Activated naive CD8-positive, alpha-beta T cell treated with anti-CD3 and anti-CD28 coated beads, Interleukin-2, amount 50 U/mL, for 24 hours (primary cell): ENCODE results near the gene HAUS1.

Experiments
- ATAC-seq: fragments of 150-1000 bp; cut with Tn5 transposase; one replicate; pipeline ENCODE4 v1.10.0; 2021
- DNase-seq: peaks from one replicate; pipeline ENCODE4 v3.0.0; 2021
- H3K27ac Mint-ChIP-seq: one replicate; pipeline ENCODE4 v1.8.0; 2021; ENCODE audit warnings: mild to moderate bottlenecking, mixed read lengths
- H3K27me3 Mint-ChIP-seq: one replicate; pipeline ENCODE4 v1.8.0; 2021; ENCODE audit warnings: mixed read lengths
- H3K36me3 Mint-ChIP-seq: one replicate; pipeline ENCODE4 v1.8.0; 2021; ENCODE audit warnings: low read depth, mixed read lengths
- H3K4me1 Mint-ChIP-seq: one replicate; pipeline ENCODE4 v1.8.0; 2021; ENCODE audit warnings: mixed read lengths
- H3K4me3 Mint-ChIP-seq: one replicate; pipeline ENCODE4 v1.8.0; 2021; ENCODE audit warnings: mild to moderate bottlenecking, moderate library complexity, mixed read lengths
- H3K9me3 Mint-ChIP-seq: one replicate; pipeline ENCODE4 v1.8.0; 2021; ENCODE audit warnings: mixed read lengths

The HAUS1 gene, protein sequence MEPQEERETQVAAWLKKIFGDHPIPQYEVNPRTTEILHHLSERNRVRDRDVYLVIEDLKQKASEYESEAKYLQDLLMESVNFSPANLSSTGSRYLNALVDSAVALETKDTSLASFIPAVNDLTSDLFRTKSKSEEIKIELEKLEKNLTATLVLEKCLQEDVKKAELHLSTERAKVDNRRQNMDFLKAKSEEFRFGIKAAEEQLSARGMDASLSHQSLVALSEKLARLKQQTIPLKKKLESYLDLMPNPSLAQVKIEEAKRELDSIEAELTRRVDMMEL

DNA sequence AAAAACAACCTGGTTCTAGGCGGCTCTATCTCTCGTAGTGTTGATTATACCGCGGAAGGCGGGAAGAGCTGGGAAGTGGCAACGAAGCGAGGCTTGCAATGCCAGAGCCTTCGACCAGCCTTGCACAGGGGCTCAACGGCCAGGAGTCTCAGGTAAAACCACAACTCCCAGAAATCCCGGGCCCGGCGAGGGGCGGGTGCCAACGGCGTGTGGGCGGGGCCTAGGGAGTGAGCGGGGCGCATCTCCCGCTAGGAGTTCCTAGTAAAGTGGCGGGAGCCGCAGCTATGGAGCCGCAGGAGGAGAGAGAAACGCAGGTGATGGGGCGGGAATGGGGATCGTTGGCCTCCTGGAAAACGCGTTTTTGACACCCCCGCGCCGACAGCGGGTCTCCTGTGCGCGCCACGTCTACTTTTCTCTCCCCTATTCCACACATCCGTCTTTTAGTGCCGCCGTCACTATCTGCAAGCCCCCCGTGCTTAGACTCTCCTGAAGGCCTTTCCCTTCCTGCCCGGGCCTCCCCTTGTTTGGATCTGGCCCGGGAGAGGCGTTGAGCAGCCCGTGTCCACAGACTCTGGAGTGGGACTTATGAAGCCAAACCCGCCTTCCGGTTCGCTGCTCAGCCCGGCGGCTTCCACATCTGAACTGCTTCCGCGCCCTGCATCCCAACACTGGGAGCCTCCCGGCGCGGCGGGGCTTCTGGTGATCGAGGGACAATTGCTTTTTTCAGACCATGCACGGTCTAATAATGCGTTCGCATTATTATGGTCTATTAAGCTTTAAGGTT, at the start of gene HAUS1:
Gene HAUS1, plus strand, starts transcription at position 258 of the 784 bp plus-strand sequence. Its CDS starts 27 bp downstream, at position 285.
- H3K27ac Mint-ChIP-seq: peak within 1 kb of the TSS; percentile 84
- no peaks in the 10 kb centered on the region for H3K9me3 Mint-ChIP-seq
- ATAC-seq (peak; percentile 92), DNase-seq (peak; percentile 89)
- H3K4me1 Mint-ChIP-seq: peaks cover 25% of the 10 kb centered on the region
- H3K27me3 Mint-ChIP-seq: no peaks in the 10 kb centered on the region
- peak within 1 kb of the TSS; percentile 89 for H3K4me3 Mint-ChIP-seq
- peaks cover 19% of the 10 kb centered on the region for H3K36me3 Mint-ChIP-seq

GRCh38 chr18:46054956-46055837, 49.0 kb upstream of the HAUS1 start:
- Mint-ChIP-seq H3K4me3 (peak overlapping the region; percentile 34), H3K9me3 (no peaks in the 10 kb centered on the region), H3K36me3 (no peaks in the 10 kb centered on the region), H3K27ac (peak overlapping the region; percentile 68), H3K27me3 (no peaks in the 10 kb centered on the region), H3K4me1 (peaks cover 43% of the 10 kb centered on the region)
- ATAC-seq: peak; percentile 77
- no peak for DNase-seq

GRCh38 chr18:46055838-46056230, 48.4 kb upstream of the HAUS1 start:
- Mint-ChIP-seq H3K4me1 (peaks cover 43% of the 10 kb centered on the region), H3K4me3 (peak overlapping the region; percentile 20), H3K27ac (peak overlapping the region; percentile 79), H3K36me3 (no peaks in the 10 kb centered on the region), H3K27me3 (no peaks in the 10 kb centered on the region), H3K9me3 (no peaks in the 10 kb centered on the region)
- DNase-seq (no peak), ATAC-seq (no peak)

DNA sequence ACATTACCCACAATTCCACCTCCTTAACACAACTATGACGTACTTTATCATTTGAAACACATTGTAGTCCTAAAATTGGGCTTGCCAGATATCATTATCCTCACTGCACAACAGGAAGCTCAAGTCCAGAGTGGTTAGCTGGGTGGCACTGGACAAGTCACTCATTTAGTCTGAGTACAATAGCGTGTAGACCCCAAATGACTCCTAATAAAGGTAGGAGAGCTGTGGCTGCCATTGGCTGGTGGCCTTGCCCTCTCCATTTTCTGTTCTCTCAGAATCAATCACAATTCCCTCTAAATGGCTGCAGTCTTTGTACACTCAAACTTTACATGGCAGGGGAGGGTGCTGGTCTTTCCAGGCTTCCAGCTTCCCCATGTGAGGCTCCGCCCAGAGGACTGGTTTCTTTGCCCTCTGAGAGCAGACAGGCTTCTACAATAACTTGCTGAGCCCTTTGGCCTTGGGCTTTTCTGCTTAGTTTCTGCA, 43.8 kb upstream of the HAUS1 start:
- Mint-ChIP-seq H3K27ac (no peak overlapping the region), H3K4me3 (no peak overlapping the region), H3K36me3 (no peaks in the 10 kb centered on the region), H3K27me3 (no peaks in the 10 kb centered on the region), H3K9me3 (no peaks in the 10 kb centered on the region), H3K4me1 (peaks cover 28% of the 10 kb centered on the region)
- ATAC-seq (no peak), DNase-seq (no peak)

DNA sequence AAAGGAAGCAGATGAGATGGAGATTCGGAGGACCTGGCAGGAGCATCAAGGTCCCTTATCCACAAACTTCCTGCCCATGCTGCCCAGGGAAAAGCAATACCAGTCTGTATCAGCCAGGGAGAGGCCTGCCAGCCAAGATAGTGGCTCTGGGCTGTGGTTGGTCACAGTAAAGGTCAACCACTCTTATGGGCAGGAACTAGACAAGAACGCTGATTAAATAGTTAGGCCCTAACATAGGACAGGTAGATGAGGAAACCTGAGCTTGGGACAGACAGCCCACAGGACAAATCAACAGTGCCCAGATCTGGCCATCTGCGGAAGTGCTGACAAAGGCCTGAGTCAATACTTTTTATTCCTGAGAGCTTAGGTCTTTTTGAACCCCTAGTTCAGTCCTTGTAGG, 42.8 kb upstream of the HAUS1 start:
- Mint-ChIP-seq H3K36me3 (no peaks in the 10 kb centered on the region), H3K27me3 (no peaks in the 10 kb centered on the region), H3K4me3 (no peak overlapping the region), H3K9me3 (no peaks in the 10 kb centered on the region), H3K4me1 (peaks cover 19% of the 10 kb centered on the region), H3K27ac (no peak overlapping the region)
- ATAC-seq: no peak
- no peak for DNase-seq

DNA sequence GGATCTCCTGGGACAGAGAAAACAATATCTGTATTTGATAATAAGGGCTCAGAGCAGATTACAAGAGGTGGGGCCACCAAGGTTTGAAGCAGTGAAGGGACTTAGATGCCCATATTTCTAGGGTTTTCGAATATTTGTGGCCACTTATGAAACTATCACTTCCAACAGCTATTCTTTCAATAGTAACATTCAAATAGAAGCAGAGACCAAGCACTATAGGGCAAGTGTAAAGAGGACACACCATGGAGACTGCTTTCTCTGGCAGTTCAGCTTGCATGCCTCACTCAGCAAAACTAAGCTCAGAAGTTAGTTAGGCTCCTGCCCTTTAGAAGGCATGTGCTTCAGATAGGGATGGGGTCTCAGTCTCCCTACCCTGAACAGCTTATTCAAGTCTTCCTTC, 42.4 kb upstream of the HAUS1 start:
- no peak overlapping the region for H3K4me3 Mint-ChIP-seq
- DNase-seq: no peak
- H3K27ac Mint-ChIP-seq: no peak overlapping the region
- no peaks in the 10 kb centered on the region for H3K27me3 Mint-ChIP-seq
- H3K4me1 Mint-ChIP-seq: peaks cover 17% of the 10 kb centered on the region
- no peaks in the 10 kb centered on the region for H3K36me3 Mint-ChIP-seq
- H3K9me3 Mint-ChIP-seq: no peaks in the 10 kb centered on the region
- no peak for ATAC-seq

DNA sequence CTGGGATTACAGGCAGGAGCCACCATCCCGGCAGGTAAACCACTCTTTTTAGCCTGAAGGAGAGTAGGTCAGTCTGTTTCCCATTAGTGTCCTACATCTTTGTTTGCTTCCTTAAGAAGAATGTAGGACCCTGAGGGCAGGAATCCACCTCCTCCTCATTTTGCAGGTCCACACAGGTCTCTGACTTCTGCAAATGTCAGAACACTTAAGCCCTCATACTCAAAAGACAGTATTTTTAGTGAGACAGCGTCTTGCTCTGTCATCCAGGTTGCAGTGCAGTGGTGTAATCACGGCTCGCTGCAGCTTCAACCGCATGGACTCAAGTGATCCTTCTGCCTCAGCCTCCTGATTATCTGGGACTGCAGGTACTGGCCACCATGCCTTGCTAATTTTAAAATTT, 41.4 kb upstream of the HAUS1 start:
- Mint-ChIP-seq H3K36me3 (no peaks in the 10 kb centered on the region), H3K9me3 (no peaks in the 10 kb centered on the region), H3K4me3 (no peak overlapping the region), H3K27me3 (no peaks in the 10 kb centered on the region), H3K27ac (no peak overlapping the region), H3K4me1 (peaks cover 17% of the 10 kb centered on the region)
- ATAC-seq (no peak), DNase-seq (no peak)

GRCh38 chr18:46067438-46068007, 36.7 kb upstream of the HAUS1 start:
- Mint-ChIP-seq H3K36me3 (peaks cover 7% of the 10 kb centered on the region), H3K4me1 (peaks cover 40% of the 10 kb centered on the region), H3K4me3 (no peak overlapping the region), H3K27me3 (peaks cover 2% of the 10 kb centered on the region), H3K27ac (no peak overlapping the region), H3K9me3 (no peaks in the 10 kb centered on the region)
- DNase-seq (no peak), ATAC-seq (no peak)

DNA sequence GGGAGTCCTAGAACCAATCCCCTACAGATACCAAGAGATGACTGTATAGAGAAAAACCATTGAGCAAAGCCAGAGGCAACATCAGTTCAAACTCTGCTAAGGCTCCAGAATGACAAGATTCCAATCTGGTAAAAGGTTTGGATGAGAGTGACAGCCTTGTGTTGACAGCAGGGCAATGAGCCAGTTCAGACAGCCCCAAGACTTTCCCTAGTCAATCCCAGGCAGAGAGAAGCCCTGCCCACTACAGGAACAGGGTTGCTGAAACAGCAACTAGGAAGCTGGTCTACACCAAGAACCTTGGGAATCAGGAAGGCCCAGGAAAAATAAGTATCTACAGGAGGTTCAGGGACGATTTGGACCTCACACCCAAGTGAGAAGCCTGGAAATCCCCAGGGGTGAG, 35.4 kb upstream of the HAUS1 start:
- peaks cover 7% of the 10 kb centered on the region for H3K36me3 Mint-ChIP-seq
- H3K27ac Mint-ChIP-seq: peak overlapping the region; percentile 6
- DNase-seq (no peak), ATAC-seq (no peak)
- no peak overlapping the region for H3K4me3 Mint-ChIP-seq
- peaks cover 2% of the 10 kb centered on the region for H3K27me3 Mint-ChIP-seq
- H3K9me3 Mint-ChIP-seq: no peaks in the 10 kb centered on the region
- H3K4me1 Mint-ChIP-seq: peaks cover 48% of the 10 kb centered on the region

DNA sequence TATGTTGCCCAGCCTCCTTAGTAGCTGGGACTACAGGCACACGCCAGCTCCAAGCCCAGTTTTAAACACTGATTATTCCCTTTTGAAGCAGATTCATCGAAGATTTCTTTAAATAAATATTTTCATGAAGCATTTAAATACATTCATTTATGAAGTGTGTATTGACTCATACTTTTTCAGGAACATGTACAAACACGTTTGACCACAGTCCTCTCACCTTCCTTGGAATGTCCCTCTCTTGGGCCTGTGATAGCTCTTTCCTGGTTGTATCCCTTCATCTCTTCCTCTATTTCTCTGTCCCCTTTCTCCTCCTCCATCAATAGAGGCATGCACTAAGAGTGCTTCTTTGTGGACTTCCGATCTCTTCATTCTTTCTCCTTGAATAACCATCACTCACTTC, 34.7 kb upstream of the HAUS1 start:
- Mint-ChIP-seq H3K4me3 (peak overlapping the region; percentile 10), H3K27me3 (peaks cover 2% of the 10 kb centered on the region), H3K9me3 (no peaks in the 10 kb centered on the region), H3K4me1 (peaks cover 48% of the 10 kb centered on the region), H3K27ac (peak overlapping the region; percentile 2), H3K36me3 (peaks cover 7% of the 10 kb centered on the region)
- DNase-seq: no peak
- no peak for ATAC-seq

DNA sequence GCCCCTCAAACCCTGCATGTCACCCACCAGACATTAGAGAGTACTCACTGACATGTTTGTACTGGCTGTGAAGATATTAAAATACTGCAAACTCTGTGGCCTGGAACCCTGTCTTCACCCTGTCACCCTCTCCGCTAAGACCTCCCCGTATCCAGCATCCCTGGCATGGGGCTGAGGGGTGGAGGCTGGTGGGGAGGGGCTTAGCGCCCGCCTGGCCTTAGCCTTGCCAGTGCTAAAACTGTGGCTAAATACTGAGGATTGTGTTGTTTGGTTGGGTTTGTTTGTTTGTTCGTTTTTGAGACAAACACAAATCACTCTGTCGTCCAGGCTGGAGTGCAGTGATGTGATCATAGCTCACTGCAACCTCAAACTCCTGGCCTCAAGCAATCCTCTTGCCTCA, 34.0 kb upstream of the HAUS1 start:
- Mint-ChIP-seq H3K4me3 (peak overlapping the region; percentile 82), H3K27me3 (peaks cover 2% of the 10 kb centered on the region), H3K36me3 (peaks cover 7% of the 10 kb centered on the region), H3K9me3 (no peaks in the 10 kb centered on the region), H3K4me1 (peaks cover 45% of the 10 kb centered on the region), H3K27ac (no peak overlapping the region)
- ATAC-seq (no peak), DNase-seq (no peak)

DNA sequence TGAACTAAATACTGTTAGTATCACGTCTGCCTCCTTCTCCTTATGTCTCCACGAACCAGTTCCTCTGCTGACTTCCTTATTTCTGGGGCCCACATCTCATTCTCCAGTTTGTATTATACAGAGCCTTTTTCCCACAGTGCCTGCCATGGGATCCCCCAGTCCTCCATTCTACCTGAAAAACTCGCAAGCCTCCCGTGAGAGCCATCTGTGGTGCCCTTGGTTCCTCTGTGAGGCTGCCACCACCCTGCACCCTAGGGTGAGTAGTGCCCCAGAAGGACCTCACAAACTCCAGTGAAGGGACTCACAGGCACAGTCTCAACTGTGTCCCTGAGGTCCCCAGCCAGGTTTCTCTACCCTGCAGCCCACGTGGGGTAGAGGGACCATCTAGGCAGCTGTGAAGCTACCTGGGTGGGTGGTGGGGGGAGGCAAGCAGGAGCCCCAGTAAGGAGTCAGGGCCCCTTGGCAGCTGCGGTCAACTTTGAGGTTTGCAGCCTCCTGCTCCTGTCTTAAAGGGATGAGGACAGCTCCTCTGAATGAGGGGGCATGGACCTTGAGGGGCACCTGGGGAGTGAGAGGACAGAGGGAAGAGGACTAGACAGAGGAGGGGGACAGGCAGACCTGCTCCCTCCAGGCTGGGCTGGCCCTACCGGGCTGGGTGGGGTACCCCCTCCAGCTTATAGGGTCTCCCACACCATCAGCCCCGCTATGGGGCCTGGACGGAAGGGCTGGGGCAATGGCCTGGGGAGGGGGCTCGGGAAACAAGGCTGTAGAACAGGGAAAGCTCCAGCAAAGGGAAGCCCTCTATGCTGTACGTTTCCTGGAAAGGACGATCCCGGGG, 33.2 kb upstream of the HAUS1 start:
- H3K36me3 Mint-ChIP-seq: peaks cover 7% of the 10 kb centered on the region
- H3K4me3 Mint-ChIP-seq: peak overlapping the region; percentile 82
- H3K4me1 Mint-ChIP-seq: peaks cover 45% of the 10 kb centered on the region
- ATAC-seq (peak; percentile 33), DNase-seq (peak; percentile 30)
- H3K27ac Mint-ChIP-seq: peak overlapping the region; percentile 81
- H3K9me3 Mint-ChIP-seq: no peaks in the 10 kb centered on the region
- H3K27me3 Mint-ChIP-seq: peaks cover 2% of the 10 kb centered on the region

- peak; percentile 73 for ATAC-seq
- Mint-ChIP-seq H3K4me1 (peaks cover 45% of the 10 kb centered on the region), H3K27ac (peak within 1 kb of the TSS; percentile 81)
Observed at GRCh38 chr18:46071653-46072375, 32.4 kb upstream of the HAUS1 start, which contains the start of gene PSTPIP2. PSTPIP2 (minus strand) TSS chr18:46072260; CDS start chr18:46072188, 72 bp downstream.

More at GRCh38 chr18:46071653-46072375, 32.4 kb upstream of the HAUS1 start, which contains the start of gene PSTPIP2:
- peaks cover 2% of the 10 kb centered on the region for H3K27me3 Mint-ChIP-seq
- DNase-seq: peak; percentile 70
- H3K9me3 Mint-ChIP-seq: no peaks in the 10 kb centered on the region
- H3K36me3 Mint-ChIP-seq: peaks cover 7% of the 10 kb centered on the region
- H3K4me3 Mint-ChIP-seq: peak within 1 kb of the TSS; percentile 82
